Fibroblast of peridontal ligament (primary cell): ENCODE results near the gene GFI1B.

Experiments used
- DNase-seq: peaks from one replicate; pipeline ENCODE4 v3.0.0-alpha.2; 2010; ENCODE audit errors: extremely low read depth

GFI1B gene

GRCh38 chr9:132978451-132979131 is at the start of gene GFI1B:
Gene GFI1B, plus strand, starts transcription at chr9:132978694. Its CDS starts 7,985 bp downstream, at chr9:132986679.
- DNase-seq: no peak

- peak; percentile 69 for DNase-seq
These were observed 47.2 kb upstream of the GFI1B start for GRCh38 chr9:132931178-132931735.

GRCh38 chr9:132935026-132935425 is 43.5 kb upstream of the GFI1B start:
- DNase-seq: no peak

GRCh38 chr9:132937463-132937901 is 41.0 kb upstream of the GFI1B start:
- no peak for DNase-seq

GRCh38 chr9:132939169-132939568 is 39.3 kb upstream of the GFI1B start:
- no peak for DNase-seq

GRCh38 chr9:132942541-132943182 is 35.8 kb upstream of the GFI1B start:
- peak; percentile 8 for DNase-seq

GRCh38 chr9:132943651-132944293 is 34.7 kb upstream of the GFI1B start:
- DNase-seq: no peak

GRCh38 chr9:132944294-132945185 is 34.0 kb upstream of the GFI1B start, which contains the start of gene TSC1:
Gene TSC1, minus strand, starts transcription at chr9:132944616. Its CDS starts 15,744 bp downstream, at chr9:132928872.
- peak; percentile 95 for DNase-seq

GRCh38 chr9:132945186-132946130 is 33.0 kb upstream of the GFI1B start:
- DNase-seq: no peak

GRCh38 chr9:132946211-132946610 is 32.3 kb upstream of the GFI1B start:
- DNase-seq: no peak

- peak; percentile 36 for DNase-seq
These were observed 31.7 kb upstream of the GFI1B start for GRCh38 chr9:132946631-132947295.

- no peak for DNase-seq
These were observed 30.7 kb upstream of the GFI1B start for GRCh38 chr9:132947756-132948155.

GRCh38 chr9:132948482-132949050 is 29.9 kb upstream of the GFI1B start:
- no peak for DNase-seq

GRCh38 chr9:132949709-132950108 is 28.8 kb upstream of the GFI1B start:
- DNase-seq: no peak

- DNase-seq: no peak
These were observed 23.4 kb upstream of the GFI1B start for GRCh38 chr9:132955123-132955522.

GRCh38 chr9:132955768-132956167 is 22.7 kb upstream of the GFI1B start:
- DNase-seq: no peak

GRCh38 chr9:132957805-132958204 is 20.7 kb upstream of the GFI1B start:
- DNase-seq: no peak

- DNase-seq: no peak
These were observed 17.5 kb upstream of the GFI1B start for GRCh38 chr9:132961002-132961401.

GRCh38 chr9:132965478-132965877 is 13.0 kb upstream of the GFI1B start:
- DNase-seq: no peak
